Activated T-cell treated with anti-CD3 and anti-CD28 coated beads, Interleukin-2, amount 50 U/mL, for 1 hour (primary cell): Measurements from ENCODE around the gene NUDT12.

Experiments used
- DNase-seq: peaks from one replicate; pipeline ENCODE4 v3.0.0-alpha.2; 2020

Gene NUDT12

GRCh38 chr5:103562453-103563157, at the start of gene NUDT12:
TSS of gene NUDT12 (minus strand) at chr5:103562789. CDS start at chr5:103560248, 2,541 bp downstream.
- peak; percentile 39 for DNase-seq

- DNase-seq = no peak
These were observed 44.8 kb upstream of the NUDT12 start for GRCh38 chr5:103607346-103607745.

GRCh38 chr5:103605277-103605676, 42.7 kb upstream of the NUDT12 start:
- no peak for DNase-seq

- no peak for DNase-seq
These were observed 39.8 kb upstream of the NUDT12 start for GRCh38 chr5:103602438-103602837.

- DNase-seq = no peak
These were observed 38.7 kb upstream of the NUDT12 start for GRCh38 chr5:103601314-103601713.

- DNase-seq = no peak
These were observed 37.5 kb upstream of the NUDT12 start for GRCh38 chr5:103600086-103600485.

GRCh38 chr5:103598997-103599566, 36.5 kb upstream of the NUDT12 start:
- DNase-seq = no peak

GRCh38 chr5:103590221-103590620, 27.6 kb upstream of the NUDT12 start:
- DNase-seq = no peak

GRCh38 chr5:103589776-103590175, 27.2 kb upstream of the NUDT12 start:
- DNase-seq = no peak

- DNase-seq = no peak
These were observed 26.8 kb upstream of the NUDT12 start for GRCh38 chr5:103589357-103589756.

- no peak for DNase-seq
These were observed 24.7 kb upstream of the NUDT12 start for GRCh38 chr5:103587185-103587748.

- no peak for DNase-seq
These were observed 19.8 kb upstream of the NUDT12 start for GRCh38 chr5:103582364-103582763.

GRCh38 chr5:103573411-103573810, 10.8 kb upstream of the NUDT12 start:
- DNase-seq = no peak

- no peak for DNase-seq
These were observed 9.9 kb upstream of the NUDT12 start for GRCh38 chr5:103572454-103572853.

GRCh38 chr5:103571730-103572129, 9.1 kb upstream of the NUDT12 start:
- no peak for DNase-seq

GRCh38 chr5:103569313-103570060, 6.9 kb upstream of the NUDT12 start:
- no peak for DNase-seq

- DNase-seq = no peak
These were observed 3.1 kb upstream of the NUDT12 start for GRCh38 chr5:103565719-103566118.

GRCh38 chr5:103561685-103562452, 720 bp downstream of the NUDT12 start:
- DNase-seq = no peak

- DNase-seq = no peak
These were observed 1.8 kb downstream of the NUDT12 start for GRCh38 chr5:103560826-103561225.

GRCh38 chr5:103546858-103547257, 15.7 kb downstream of the NUDT12 start:
- no peak for DNase-seq

GRCh38 chr5:103542441-103542840, 20.1 kb downstream of the NUDT12 start:
- no peak for DNase-seq

GRCh38 chr5:103541569-103541968, 21.0 kb downstream of the NUDT12 start:
- no peak for DNase-seq

GRCh38 chr5:103541114-103541513, 21.5 kb downstream of the NUDT12 start:
- no peak for DNase-seq
